ENCODE data around the gene GNAQ. TPM values are rescaled to one million over a fixed set of nuclear protein-coding genes. Genes with fewer than 3 reads are reported as not detected.

GNAQ gene
- total and polyA plus RNA-seq, 4 donors, result 24.6 to 86.2 (median 51.4) TPM

DNA sequence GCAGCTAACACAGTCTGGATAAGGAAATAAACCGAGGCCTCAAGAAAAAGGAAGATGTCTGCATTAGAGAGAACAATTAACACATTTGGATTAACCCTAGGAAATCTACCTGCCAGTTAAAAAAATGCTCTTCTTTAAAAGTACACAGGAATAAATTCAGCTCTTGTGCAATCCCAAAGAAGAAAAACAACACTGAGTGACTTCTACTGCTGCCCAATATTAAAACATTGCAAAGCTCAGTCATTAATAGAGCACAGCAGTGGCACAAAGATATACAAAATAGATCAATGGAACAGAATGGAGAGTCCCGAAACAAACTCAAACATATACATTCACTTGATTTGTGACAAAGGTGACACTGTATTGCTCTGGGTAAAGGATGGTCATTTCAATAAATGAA, 119.7 kb downstream of the GNAQ start:
- 61 to 83% methylated on average over 2 of the region's 2 CpGs for WGBS, 2 donors

DNA sequence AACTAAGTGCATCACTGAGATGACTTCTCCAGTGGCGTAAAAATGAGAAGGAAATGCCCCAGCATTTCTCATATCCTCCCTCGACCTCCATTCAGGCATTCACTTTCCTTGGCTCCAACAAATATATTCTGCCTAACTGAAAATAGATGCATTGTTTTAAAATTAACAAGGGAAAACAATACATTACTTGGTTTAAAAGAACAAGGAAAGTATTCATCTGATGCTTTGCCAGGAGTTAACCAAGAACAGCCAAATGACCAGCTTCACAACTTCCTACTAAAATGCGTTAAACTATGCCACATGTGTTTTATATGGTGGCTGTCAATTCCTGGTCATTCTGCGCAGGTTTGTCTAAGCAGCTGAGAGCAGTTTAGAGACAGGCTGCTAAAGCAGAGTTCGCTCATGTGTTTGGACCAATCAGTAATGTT, 121.4 kb downstream of the GNAQ start:
- peaks cover 0 to 4% (median under 1%) of the 10 kb centered on the region in 4 donors for H3K36me3 ChIP-seq (ENCODE audit: control insufficient read depth in 4 of 4, insufficient read depth in 4 of 4, low read length in 4 of 4)
- no peak overlapping the region for H3K4me3 ChIP-seq
- TF ChIP-seq, protein P1, sequence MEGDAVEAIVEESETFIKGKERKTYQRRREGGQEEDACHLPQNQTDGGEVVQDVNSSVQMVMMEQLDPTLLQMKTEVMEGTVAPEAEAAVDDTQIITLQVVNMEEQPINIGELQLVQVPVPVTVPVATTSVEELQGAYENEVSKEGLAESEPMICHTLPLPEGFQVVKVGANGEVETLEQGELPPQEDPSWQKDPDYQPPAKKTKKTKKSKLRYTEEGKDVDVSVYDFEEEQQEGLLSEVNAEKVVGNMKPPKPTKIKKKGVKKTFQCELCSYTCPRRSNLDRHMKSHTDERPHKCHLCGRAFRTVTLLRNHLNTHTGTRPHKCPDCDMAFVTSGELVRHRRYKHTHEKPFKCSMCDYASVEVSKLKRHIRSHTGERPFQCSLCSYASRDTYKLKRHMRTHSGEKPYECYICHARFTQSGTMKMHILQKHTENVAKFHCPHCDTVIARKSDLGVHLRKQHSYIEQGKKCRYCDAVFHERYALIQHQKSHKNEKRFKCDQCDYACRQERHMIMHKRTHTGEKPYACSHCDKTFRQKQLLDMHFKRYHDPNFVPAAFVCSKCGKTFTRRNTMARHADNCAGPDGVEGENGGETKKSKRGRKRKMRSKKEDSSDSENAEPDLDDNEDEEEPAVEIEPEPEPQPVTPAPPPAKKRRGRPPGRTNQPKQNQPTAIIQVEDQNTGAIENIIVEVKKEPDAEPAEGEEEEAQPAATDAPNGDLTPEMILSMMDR (IDR thresholded peaks at IDR 0.05; ENCODE audit: control extremely low read depth, extremely low read depth), result no peak
- H3K9me3 ChIP-seq (ENCODE audit: control insufficient read depth in 4 of 4, insufficient read depth in 3 of 4, low read length in 3 of 4), result no peaks in the 10 kb centered on the region
- ATAC-seq (ENCODE audit: insufficient read depth, low FRiP score) (no peak), DNase-seq (no peak)
- H3K27ac ChIP-seq (ENCODE audit: low read depth in 1 of 2, low read length in 1 of 2), result no peak overlapping the region
- H3K27me3 ChIP-seq (ENCODE audit: control insufficient read depth in 3 of 3, insufficient read depth in 3 of 3, low read length in 2 of 3), result no peaks in the 10 kb centered on the region
- peaks cover 0 to 3% (median 0%) of the 10 kb centered on the region in 5 donors for H3K4me1 ChIP-seq (ENCODE audit: control insufficient read depth in 5 of 5, insufficient read depth in 5 of 5, low read length in 5 of 5)
- WGBS, 2 donors, result 43 to 64% methylated on average over 5 of the region's 5 CpGs
- no peak overlapping the region for H3K9ac ChIP-seq (ENCODE audit: insufficient read depth in 1 of 2, low read length in 2 of 2)

More for the DNA sequence above, 119.7 kb downstream of the GNAQ start:
- Histone ChIP-seq H3K9me3 (ENCODE audit: control insufficient read depth in 4 of 4, insufficient read depth in 3 of 4, low read length in 3 of 4) (no peaks in the 10 kb centered on the region), H3K27me3 (ENCODE audit: control insufficient read depth in 3 of 3, insufficient read depth in 3 of 3, low read length in 2 of 3) (no peaks in the 10 kb centered on the region), H3K4me1 (ENCODE audit: control insufficient read depth in 5 of 5, insufficient read depth in 5 of 5, low read length in 5 of 5) (peaks cover 0 to 9% (median 3%) of the 10 kb centered on the region in 5 donors), H3K9ac (ENCODE audit: insufficient read depth in 1 of 2, low read length in 2 of 2) (no peak overlapping the region), H3K27ac (ENCODE audit: low read depth in 1 of 2, low read length in 1 of 2) (no peak overlapping the region), H3K36me3 (ENCODE audit: control insufficient read depth in 4 of 4, insufficient read depth in 4 of 4, low read length in 4 of 4) (peaks cover 0 to 4% (median under 1%) of the 10 kb centered on the region in 4 donors), H3K4me3 (no peak overlapping the region)
- ATAC-seq (ENCODE audit: insufficient read depth, low FRiP score) (no peak), DNase-seq (no peak)
- TF ChIP-seq, protein P1 (IDR thresholded peaks at IDR 0.05; ENCODE audit: control extremely low read depth, extremely low read depth), result no peak

DNA sequence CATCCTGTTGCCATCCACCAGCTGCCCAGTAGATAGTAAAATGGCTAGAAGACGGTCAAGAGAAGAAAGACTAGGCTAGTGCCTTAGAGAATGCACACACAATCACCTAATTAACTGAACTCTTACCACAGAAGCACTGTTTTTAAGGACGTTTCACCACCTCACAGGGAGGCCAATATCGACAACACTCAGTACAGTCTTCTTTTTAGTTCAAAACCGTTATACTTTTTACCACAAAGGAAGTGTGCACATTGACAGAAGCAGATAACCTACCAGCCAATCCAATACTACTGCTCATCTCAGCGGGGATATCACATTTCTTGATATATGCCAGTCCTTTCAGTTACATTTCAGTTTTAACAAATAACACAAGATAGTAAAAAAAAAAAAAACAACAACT, 122.3 kb downstream of the GNAQ start:
- no peaks in the 10 kb centered on the region for H3K9me3 ChIP-seq (ENCODE audit: control insufficient read depth in 4 of 4, insufficient read depth in 3 of 4, low read length in 3 of 4)
- ATAC-seq (ENCODE audit: insufficient read depth, low FRiP score), result no peak
- no peaks in the 10 kb centered on the region for H3K27me3 ChIP-seq (ENCODE audit: control insufficient read depth in 3 of 3, insufficient read depth in 3 of 3, low read length in 2 of 3)
- no peak overlapping the region for H3K9ac ChIP-seq (ENCODE audit: insufficient read depth in 1 of 2, low read length in 2 of 2)
- peaks cover 0 to 4% (median under 1%) of the 10 kb centered on the region in 4 donors for H3K36me3 ChIP-seq (ENCODE audit: control insufficient read depth in 4 of 4, insufficient read depth in 4 of 4, low read length in 4 of 4)
- no peak overlapping the region for H3K27ac ChIP-seq (ENCODE audit: low read depth in 1 of 2, low read length in 1 of 2)
- TF ChIP-seq, protein P1 (IDR thresholded peaks at IDR 0.05; ENCODE audit: control extremely low read depth, extremely low read depth), result no peak
- WGBS, 2 donors, result 35 to 67% methylated on average over 5 of the region's 5 CpGs
- H3K4me3 ChIP-seq, result no peak overlapping the region
- no peak for DNase-seq
- peaks cover 0 to 3% (median 0%) of the 10 kb centered on the region in 5 donors for H3K4me1 ChIP-seq (ENCODE audit: control insufficient read depth in 5 of 5, insufficient read depth in 5 of 5, low read length in 5 of 5)

DNA sequence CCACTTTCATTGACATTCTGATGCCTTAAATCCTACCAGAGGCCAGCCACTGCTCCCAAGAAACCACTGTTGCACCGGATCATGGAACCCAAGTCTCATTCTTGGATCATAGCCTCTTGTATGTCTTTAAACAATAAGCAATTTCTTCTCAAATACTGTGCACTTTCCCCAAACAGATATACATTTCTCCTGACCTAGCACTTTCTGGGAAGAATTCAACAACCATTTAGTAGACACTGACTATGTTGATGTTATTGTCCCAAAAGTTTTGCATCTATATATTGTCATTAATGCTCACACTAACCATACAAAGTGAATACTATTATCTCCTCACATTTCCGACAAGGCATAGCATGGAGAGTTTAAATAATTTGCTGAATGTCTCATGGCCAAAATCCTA, 123.3 kb downstream of the GNAQ start:
- H3K36me3 ChIP-seq (ENCODE audit: control insufficient read depth in 4 of 4, insufficient read depth in 4 of 4, low read length in 4 of 4), result peaks cover 0 to 1% (median under 1%) of the 10 kb centered on the region in 4 donors
- ATAC-seq (ENCODE audit: insufficient read depth, low FRiP score) (no peak), DNase-seq (no peak)
- no peaks in the 10 kb centered on the region for H3K27me3 ChIP-seq (ENCODE audit: control insufficient read depth in 3 of 3, insufficient read depth in 3 of 3, low read length in 2 of 3)
- H3K9ac ChIP-seq (ENCODE audit: insufficient read depth in 1 of 2, low read length in 2 of 2), result no peak overlapping the region
- TF ChIP-seq, protein P1 (IDR thresholded peaks at IDR 0.05; ENCODE audit: control extremely low read depth, extremely low read depth), result no peak
- H3K9me3 ChIP-seq (ENCODE audit: control insufficient read depth in 4 of 4, insufficient read depth in 3 of 4, low read length in 3 of 4), result no peaks in the 10 kb centered on the region
- H3K4me1 ChIP-seq (ENCODE audit: control insufficient read depth in 5 of 5, insufficient read depth in 5 of 5, low read length in 5 of 5), result peaks cover 0 to 6% (median 0%) of the 10 kb centered on the region in 5 donors
- WGBS, 2 donors, result 95 to 97% methylated on average over 2 of the region's 2 CpGs
- no peak overlapping the region for H3K4me3 ChIP-seq
- peak overlapping the region in 1 of 2 donors; percentile 31 for H3K27ac ChIP-seq (ENCODE audit: low read depth in 1 of 2, low read length in 1 of 2)
